Measurements from ENCODE around the gene MB21D2.
"Not testable (repeated sequence)": the region's sequence is repeated elsewhere in the genome, so short reads cannot be mapped to it uniquely, and the experiment has no call there.

The MB21D2 gene

DNA sequence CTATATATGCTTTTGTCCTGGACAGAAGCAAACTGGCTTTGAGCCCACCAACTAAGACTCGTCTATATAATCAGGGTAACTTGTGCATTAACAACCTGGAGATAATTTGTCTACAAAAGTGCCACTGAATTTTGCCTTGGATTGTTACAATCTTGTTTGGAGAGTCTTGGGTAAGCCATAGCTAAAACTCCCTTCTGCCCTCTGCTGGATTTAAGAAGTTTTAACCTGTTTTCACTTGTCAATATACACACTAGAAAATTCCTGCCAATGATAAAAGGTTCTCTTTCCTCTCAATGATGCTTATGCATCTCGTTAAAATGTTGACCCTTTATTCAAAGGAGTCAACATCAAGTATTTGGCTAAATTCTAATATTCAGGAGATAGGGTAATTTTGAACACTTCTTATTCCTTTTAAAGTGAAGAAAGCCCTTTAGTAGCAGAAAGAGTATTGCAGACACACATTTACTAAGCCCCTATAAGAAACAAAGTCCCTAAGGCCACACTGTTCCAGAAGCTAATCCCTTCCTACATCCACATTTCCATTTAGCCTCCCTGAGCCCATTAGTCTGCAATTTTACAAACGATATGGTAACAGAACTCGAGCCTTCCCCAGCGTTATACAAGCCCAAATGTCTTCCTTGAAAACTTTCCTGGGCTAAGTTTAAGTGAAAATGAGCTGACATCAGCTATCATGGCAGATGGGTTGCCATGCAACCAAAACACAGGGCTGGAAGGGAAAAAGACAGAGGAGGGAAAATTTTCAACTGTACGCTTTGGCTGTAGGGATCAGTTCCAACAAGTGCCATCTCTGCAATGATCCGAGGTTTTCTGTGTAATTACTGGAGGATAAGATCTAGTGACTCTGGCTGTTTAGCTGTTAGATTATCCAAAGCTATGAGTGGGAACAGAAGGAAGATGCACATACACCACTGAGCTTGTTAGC, 114.4 kb downstream of the MB21D2 start:
- no peak for ATAC-seq
- Mint-ChIP-seq H3K27me3 (no peaks in the 10 kb centered on the region), H3K4me3 (no peak overlapping the region), H3K4me1 (no peaks in the 10 kb centered on the region), H3K9me3 (no peaks in the 10 kb centered on the region), H3K27ac (no peak overlapping the region), H3K36me3 (peaks cover 10% of the 10 kb centered on the region)

DNA sequence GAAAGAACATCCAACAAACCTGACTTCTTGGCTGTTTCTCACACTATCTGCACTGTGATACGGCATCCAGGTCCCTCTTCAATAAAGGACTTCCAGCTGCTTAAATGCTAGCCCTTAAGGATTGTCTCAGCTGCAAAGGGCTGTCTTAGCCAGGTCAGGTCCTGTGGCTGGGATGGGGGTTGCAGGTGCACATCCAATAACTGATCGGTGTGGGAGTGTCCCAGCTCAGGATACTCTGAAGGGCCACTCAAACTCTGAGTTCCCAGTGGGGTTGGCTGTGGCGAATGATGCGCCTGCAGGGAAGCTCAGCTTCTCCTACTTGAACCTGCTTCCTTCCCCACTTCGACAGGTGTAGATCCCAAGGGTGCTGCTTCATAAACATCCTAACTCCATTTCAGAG, 115.7 kb downstream of the MB21D2 start:
- Mint-ChIP-seq H3K36me3 (peaks cover 15% of the 10 kb centered on the region), H3K4me1 (no peaks in the 10 kb centered on the region), H3K27me3 (no peaks in the 10 kb centered on the region), H3K27ac (no peak overlapping the region), H3K9me3 (no peaks in the 10 kb centered on the region), H3K4me3 (no peak overlapping the region)
- ATAC-seq = no peak

DNA sequence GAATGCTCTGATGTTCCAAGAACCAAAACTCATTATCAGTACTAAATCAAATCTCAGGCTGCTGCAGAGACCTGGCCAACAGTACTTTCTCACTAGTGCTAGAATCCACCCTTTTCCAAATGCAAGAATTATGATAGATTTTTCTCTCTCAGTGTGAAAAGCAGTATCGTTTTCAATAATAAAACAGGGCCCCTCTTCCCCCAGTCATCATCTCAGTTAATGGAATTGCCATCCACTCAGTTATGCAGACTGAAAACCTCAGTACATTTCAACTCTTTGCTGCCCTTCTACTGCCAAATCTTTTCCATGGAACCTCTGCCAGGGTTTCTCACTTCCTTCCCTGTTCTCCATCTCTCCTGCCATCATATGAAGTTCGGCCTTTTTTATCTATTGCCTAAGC, 117.9 kb downstream of the MB21D2 start:
- Mint-ChIP-seq H3K36me3 (peaks cover 21% of the 10 kb centered on the region), H3K9me3 (no peaks in the 10 kb centered on the region), H3K27ac (no peak overlapping the region), H3K4me1 (no peaks in the 10 kb centered on the region), H3K4me3 (no peak overlapping the region), H3K27me3 (no peaks in the 10 kb centered on the region)
- ATAC-seq = no peak

DNA sequence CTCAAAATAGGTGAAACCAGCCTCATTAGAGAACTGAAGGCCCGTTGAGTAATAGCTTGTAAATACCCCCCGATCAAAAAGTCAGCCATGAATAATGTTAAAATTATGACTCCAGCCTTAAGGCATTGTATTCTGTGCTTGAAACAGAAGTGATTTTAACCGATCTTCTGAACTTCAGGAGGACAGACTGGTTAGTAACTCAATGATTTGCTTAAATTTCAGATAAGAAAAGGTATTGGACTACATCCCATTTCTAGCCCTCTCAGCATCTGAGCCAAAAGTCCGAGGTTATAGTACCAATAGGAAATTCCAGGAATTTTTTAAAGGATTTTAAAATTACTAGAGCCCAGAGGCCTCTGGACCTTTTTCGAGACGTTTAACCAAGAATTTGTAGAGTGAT, 122.6 kb downstream of the MB21D2 start:
- Mint-ChIP-seq H3K36me3 (peaks cover 21% of the 10 kb centered on the region), H3K4me1 (no peaks in the 10 kb centered on the region), H3K9me3 (no peaks in the 10 kb centered on the region), H3K27ac (no peak overlapping the region), H3K4me3 (no peak overlapping the region), H3K27me3 (no peaks in the 10 kb centered on the region)
- ATAC-seq = no peak

- H3K27ac Mint-ChIP-seq = no peak overlapping the region
- no peaks in the 10 kb centered on the region for H3K27me3 Mint-ChIP-seq
- peaks cover 20% of the 10 kb centered on the region for H3K36me3 Mint-ChIP-seq
- H3K4me1 Mint-ChIP-seq = no peaks in the 10 kb centered on the region
- no peak for ATAC-seq
- no peak overlapping the region for H3K4me3 Mint-ChIP-seq
- no peaks in the 10 kb centered on the region for H3K9me3 Mint-ChIP-seq
Measured at GRCh38 chr3:192794216-192794615, 123.4 kb downstream of the MB21D2 start.

- not testable (repeated sequence) for H3K36me3 Mint-ChIP-seq, H3K27me3 Mint-ChIP-seq, H3K9me3 Mint-ChIP-seq, ATAC-seq, H3K27ac Mint-ChIP-seq, H3K4me1 Mint-ChIP-seq, H3K4me3 Mint-ChIP-seq
Measured at GRCh38 chr3:192788816-192789515, 128.7 kb downstream of the MB21D2 start.

GRCh38 chr3:192778508-192778907, 139.1 kb downstream of the MB21D2 start:
- Mint-ChIP-seq H3K27me3 (peaks cover 35% of the 10 kb centered on the region), H3K4me1 (no peaks in the 10 kb centered on the region), H3K4me3 (no peak overlapping the region), H3K27ac (no peak overlapping the region), H3K9me3 (peaks cover 13% of the 10 kb centered on the region), H3K36me3 (peaks cover 13% of the 10 kb centered on the region)
- no peak for ATAC-seq

GRCh38 chr3:192774341-192774740, 143.3 kb downstream of the MB21D2 start:
- not testable (repeated sequence) for H3K27ac Mint-ChIP-seq, ATAC-seq, H3K4me1 Mint-ChIP-seq

DNA sequence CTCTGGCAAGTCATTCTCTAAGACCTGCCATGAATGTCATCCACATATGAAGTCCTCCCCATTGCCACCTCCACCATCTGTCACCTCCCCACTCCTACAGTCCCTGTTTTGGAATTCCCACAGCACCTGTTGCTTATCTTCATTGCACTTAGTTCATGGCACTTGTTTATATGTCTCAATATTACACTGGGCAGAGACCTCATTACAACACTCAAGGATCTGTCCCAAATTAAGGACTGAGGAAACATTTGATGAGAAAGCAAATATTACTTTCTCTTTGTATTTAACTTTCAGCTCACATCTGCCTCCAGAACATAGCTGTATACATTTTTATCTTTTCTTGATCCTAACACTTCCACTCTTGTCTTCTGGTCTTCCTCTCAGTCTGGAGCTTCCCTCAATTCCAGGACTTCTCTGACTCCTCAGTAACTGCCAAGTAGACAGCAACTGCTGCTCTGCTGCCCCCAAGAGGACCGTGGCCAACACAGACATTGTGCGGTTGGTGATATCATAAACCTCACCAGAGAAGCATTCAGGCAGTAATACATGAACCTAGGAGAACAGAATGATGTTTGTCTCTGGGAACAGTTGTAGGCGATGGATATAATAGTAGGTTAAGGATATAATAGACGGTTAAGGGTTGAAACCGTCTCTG, 145.3 kb downstream of the MB21D2 start:
- peaks cover 14% of the 10 kb centered on the region for H3K9me3 Mint-ChIP-seq
- no peaks in the 10 kb centered on the region for H3K4me1 Mint-ChIP-seq
- peaks cover 13% of the 10 kb centered on the region for H3K36me3 Mint-ChIP-seq
- H3K4me3 Mint-ChIP-seq = no peak overlapping the region
- no peak for ATAC-seq
- H3K27ac Mint-ChIP-seq = no peak overlapping the region
- H3K27me3 Mint-ChIP-seq = peaks cover 29% of the 10 kb centered on the region

More at GRCh38 chr3:192774341-192774740, 143.3 kb downstream of the MB21D2 start:
- Mint-ChIP-seq H3K36me3 (peaks cover 13% of the 10 kb centered on the region), H3K27me3 (peaks cover 35% of the 10 kb centered on the region), H3K9me3 (peaks cover 14% of the 10 kb centered on the region)
- H3K4me3 Mint-ChIP-seq = not testable (repeated sequence)

GRCh38 chr3:192758654-192759053, 159.0 kb downstream of the MB21D2 start:
- H3K27me3 Mint-ChIP-seq = peaks cover 17% of the 10 kb centered on the region
- H3K27ac Mint-ChIP-seq = no peak overlapping the region
- no peaks in the 10 kb centered on the region for H3K4me1 Mint-ChIP-seq
- H3K4me3 Mint-ChIP-seq = no peak overlapping the region
- H3K9me3 Mint-ChIP-seq = peaks cover 6% of the 10 kb centered on the region
- no peak for ATAC-seq
- H3K36me3 Mint-ChIP-seq = no peaks in the 10 kb centered on the region

- H3K4me3 Mint-ChIP-seq = no peak overlapping the region
- H3K4me1 Mint-ChIP-seq = no peaks in the 10 kb centered on the region
- no peak for ATAC-seq
- H3K9me3 Mint-ChIP-seq = no peaks in the 10 kb centered on the region
- H3K36me3 Mint-ChIP-seq = no peaks in the 10 kb centered on the region
- H3K27me3 Mint-ChIP-seq = peaks cover 26% of the 10 kb centered on the region
- no peak overlapping the region for H3K27ac Mint-ChIP-seq
Measured at GRCh38 chr3:192751148-192751547, 166.5 kb downstream of the MB21D2 start.

DNA sequence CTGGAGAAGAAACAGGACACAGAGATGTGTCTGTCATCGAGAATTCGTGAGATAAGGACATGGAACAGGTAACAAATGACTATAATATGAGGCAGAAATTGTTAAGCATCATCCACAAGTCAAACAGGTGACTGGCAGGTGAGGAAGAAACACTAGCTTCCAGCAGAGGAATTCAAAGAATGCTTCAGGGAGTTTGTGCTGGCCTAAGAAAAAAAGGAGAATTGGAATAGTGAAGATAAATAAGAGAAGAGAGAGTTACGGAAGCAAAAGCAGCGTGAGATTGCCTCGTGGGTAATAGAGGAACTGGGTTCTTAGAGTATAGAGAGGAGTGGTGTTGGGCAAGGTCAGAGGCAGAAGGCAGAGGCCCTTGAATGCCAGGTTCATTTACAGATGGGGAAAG, 167.5 kb downstream of the MB21D2 start:
- peaks cover 30% of the 10 kb centered on the region for H3K27me3 Mint-ChIP-seq
- no peak for ATAC-seq
- peaks cover under 1% of the 10 kb centered on the region for H3K9me3 Mint-ChIP-seq
- H3K36me3 Mint-ChIP-seq = no peaks in the 10 kb centered on the region
- H3K27ac Mint-ChIP-seq = no peak overlapping the region
- no peak overlapping the region for H3K4me3 Mint-ChIP-seq
- no peaks in the 10 kb centered on the region for H3K4me1 Mint-ChIP-seq

GRCh38 chr3:192747746-192748145, 169.9 kb downstream of the MB21D2 start:
- Mint-ChIP-seq H3K27me3 (peaks cover 27% of the 10 kb centered on the region), H3K4me1 (no peaks in the 10 kb centered on the region)

DNA sequence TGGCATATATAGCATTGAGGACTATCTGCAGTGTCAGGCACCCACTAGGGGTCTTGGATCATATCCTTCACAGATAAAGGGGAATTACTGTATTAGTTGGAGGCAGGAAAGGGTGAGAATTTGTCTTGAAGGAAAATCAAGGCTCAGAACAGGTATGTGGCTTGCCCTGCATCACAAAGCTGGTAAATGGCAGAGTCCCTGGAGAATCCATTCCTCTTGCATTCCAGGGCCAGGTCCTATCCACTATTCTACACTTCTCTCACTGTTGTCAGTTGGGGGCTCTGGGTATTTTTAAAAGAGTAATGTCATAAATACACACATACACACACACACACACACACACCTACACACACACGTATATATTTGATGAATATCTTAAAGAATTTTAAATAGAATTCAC, 170.5 kb downstream of the MB21D2 start:
- Mint-ChIP-seq H3K36me3 (no peaks in the 10 kb centered on the region), H3K9me3 (peaks cover 2% of the 10 kb centered on the region), H3K27me3 (peaks cover 27% of the 10 kb centered on the region), H3K4me1 (no peaks in the 10 kb centered on the region), H3K4me3 (no peak overlapping the region), H3K27ac (no peak overlapping the region)
- no peak for ATAC-seq

More at GRCh38 chr3:192747746-192748145, 169.9 kb downstream of the MB21D2 start:
- no peaks in the 10 kb centered on the region for H3K36me3 Mint-ChIP-seq
- peaks cover 2% of the 10 kb centered on the region for H3K9me3 Mint-ChIP-seq
- no peak overlapping the region for H3K27ac Mint-ChIP-seq
- no peak for ATAC-seq
- H3K4me3 Mint-ChIP-seq = no peak overlapping the region
